ENCODE data around the gene TPRN. TPM values are rescaled to one million over a fixed set of nuclear protein-coding genes. Genes with fewer than 3 reads are reported as not detected.

Gene TPRN
- total RNA-seq, 4 donors from 2014 or later, result 76.2 to 228 (median 117) TPM

GRCh38 chr9:137148661-137149060 is 51.9 kb downstream of the TPRN start:
- no peaks in the 10 kb centered on the region for H3K36me3 ChIP-seq
- intact Hi-C loops (cut with DNase I; ENCODE audit: low total_unique reads) (no loop called here), in situ Hi-C loops (cut with MboI; ENCODE audit: low pct_ligation_motif_present in 1 of 4, low pct_unique_long_range_greater_than_20kb in 1 of 4, low sequenced_read_pairs in 3 of 4) (no loop called here)
- H3K4me1 ChIP-seq, result no peaks in the 10 kb centered on the region
- H3K27ac ChIP-seq, result no peak overlapping the region
- no peak overlapping the region for H3K4me3 ChIP-seq
- WGBS, 2 donors (ENCODE audit: low coverage in 1 of 2), result 70 to 86% methylated on average over 2 to 19 of the region's 19 CpGs
- H3K27me3 ChIP-seq, result peaks cover 35% of the 10 kb centered on the region
- no peaks in the 10 kb centered on the region for H3K9me3 ChIP-seq
- DNase-seq, result no peak
- TF ChIP-seq POLR2A (IDR thresholded peaks at IDR 0.05) (no peak), EP300 (IDR thresholded peaks at IDR 0.05; ENCODE audit: low read depth) (no peak), POLR2AphosphoS5 (IDR thresholded peaks at IDR 0.05) (no peak), CTCF (IDR thresholded peaks at IDR 0.05) (no peak)

- 80 to 90% methylated on average over 1 to 17 of the region's 27 CpGs for WGBS, 2 donors (ENCODE audit: low coverage in 1 of 2)
- Histone ChIP-seq H3K27ac (no peak overlapping the region), H3K36me3 (no peaks in the 10 kb centered on the region), H3K4me1 (no peaks in the 10 kb centered on the region), H3K4me3 (no peak overlapping the region), H3K9me3 (no peaks in the 10 kb centered on the region), H3K27me3 (peaks cover 39% of the 10 kb centered on the region)
- in situ Hi-C loops (cut with MboI; ENCODE audit: low pct_ligation_motif_present in 1 of 4, low pct_unique_long_range_greater_than_20kb in 1 of 4, low sequenced_read_pairs in 3 of 4) (no loop called here), intact Hi-C loops (cut with DNase I; ENCODE audit: low total_unique reads) (no loop called here)
- no peak for TF ChIP-seq EP300 (IDR thresholded peaks at IDR 0.05; ENCODE audit: low read depth)
- TF ChIP-seq CTCF (IDR thresholded peaks at IDR 0.05), result no peak
- TF ChIP-seq POLR2A (IDR thresholded peaks at IDR 0.05), result no peak
- no peak for TF ChIP-seq POLR2AphosphoS5 (IDR thresholded peaks at IDR 0.05)
- no peak for DNase-seq
These were observed 52.3 kb downstream of the TPRN start for GRCh38 chr9:137148242-137148641.

- no peak for DNase-seq
- H3K4me1 ChIP-seq, result no peaks in the 10 kb centered on the region
- intact Hi-C loops (cut with DNase I; ENCODE audit: low total_unique reads) (no loop called here), in situ Hi-C loops (cut with MboI; ENCODE audit: low pct_ligation_motif_present in 1 of 4, low pct_unique_long_range_greater_than_20kb in 1 of 4, low sequenced_read_pairs in 3 of 4) (no loop called here)
- no peak overlapping the region for H3K27ac ChIP-seq
- no peaks in the 10 kb centered on the region for H3K36me3 ChIP-seq
- peaks cover 43% of the 10 kb centered on the region for H3K27me3 ChIP-seq
- no peaks in the 10 kb centered on the region for H3K9me3 ChIP-seq
- WGBS, 2 donors (ENCODE audit: low coverage in 1 of 2), result 17% methylated on average over 24 of the region's 24 CpGs; no CpG with 5 or more reads in 1 of the 2 donors
- no peak overlapping the region for H3K4me3 ChIP-seq
- no peak for TF ChIP-seq CTCF (IDR thresholded peaks at IDR 0.05)
- TF ChIP-seq EP300 (IDR thresholded peaks at IDR 0.05; ENCODE audit: low read depth), result no peak
- no peak for TF ChIP-seq POLR2A (IDR thresholded peaks at IDR 0.05)
- no peak for TF ChIP-seq POLR2AphosphoS5 (IDR thresholded peaks at IDR 0.05)
These were observed 52.8 kb downstream of the TPRN start for GRCh38 chr9:137147793-137148160.

GRCh38 chr9:137147091-137147792 is 53.3 kb downstream of the TPRN start:
- WGBS, 2 donors (ENCODE audit: low coverage in 1 of 2), result 81% methylated on average over 25 of the region's 26 CpGs; no CpG with 5 or more reads in 1 of the 2 donors
- TF ChIP-seq CTCF (IDR thresholded peaks at IDR 0.05), result no peak
- TF ChIP-seq POLR2A (IDR thresholded peaks at IDR 0.05), result no peak
- no peak for TF ChIP-seq POLR2AphosphoS5 (IDR thresholded peaks at IDR 0.05)
- TF ChIP-seq EP300 (IDR thresholded peaks at IDR 0.05; ENCODE audit: low read depth), result no peak
- in situ Hi-C loops (cut with MboI; ENCODE audit: low pct_ligation_motif_present in 1 of 4, low pct_unique_long_range_greater_than_20kb in 1 of 4, low sequenced_read_pairs in 3 of 4), result no loop called here
- peaks cover 49% of the 10 kb centered on the region for H3K27me3 ChIP-seq
- no peaks in the 10 kb centered on the region for H3K9me3 ChIP-seq
- H3K36me3 ChIP-seq, result no peaks in the 10 kb centered on the region
- no peak overlapping the region for H3K4me3 ChIP-seq
- intact Hi-C loops (cut with DNase I; ENCODE audit: low total_unique reads), result no loop called here
- no peaks in the 10 kb centered on the region for H3K4me1 ChIP-seq
- no peak overlapping the region for H3K27ac ChIP-seq
- no peak for DNase-seq

Measured in transverse colon (tissue), 4 donors.